HG03457 (cell line): ENCODE results near the gene EHF.

Source experiments
- ATAC-seq: cut with Tn5 transposase; IDR thresholded peaks from one replicate; pipeline ENCODE4 v1.9.1; 2021; ENCODE audit warnings: moderate number of reproducible peaks; ENCODE audit not compliant: unreplicated experiment

The EHF gene

DNA sequence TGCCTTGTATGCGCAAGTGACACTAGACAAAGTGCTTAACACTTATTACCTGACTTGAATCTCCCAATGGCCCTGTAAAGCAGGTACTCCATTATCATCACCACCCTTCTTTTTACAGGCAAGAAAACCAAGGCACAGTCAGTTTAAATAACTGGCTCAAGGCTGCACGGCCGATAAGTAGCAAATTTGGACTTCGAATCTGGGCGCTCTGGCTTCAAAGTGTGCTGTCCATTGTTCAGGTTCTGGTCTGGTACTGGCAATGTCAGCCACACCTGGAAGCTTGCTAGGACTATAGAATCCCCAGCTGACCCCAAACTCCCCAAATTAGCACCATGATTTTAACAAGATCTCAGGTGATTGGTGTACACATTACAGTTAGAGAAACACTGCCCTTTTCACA is 19.3 kb upstream of the EHF start:
- ATAC-seq, result no peak

GRCh38 chr11:34602245-34602644 is 18.6 kb upstream of the EHF start:
- ATAC-seq, result no peak

DNA sequence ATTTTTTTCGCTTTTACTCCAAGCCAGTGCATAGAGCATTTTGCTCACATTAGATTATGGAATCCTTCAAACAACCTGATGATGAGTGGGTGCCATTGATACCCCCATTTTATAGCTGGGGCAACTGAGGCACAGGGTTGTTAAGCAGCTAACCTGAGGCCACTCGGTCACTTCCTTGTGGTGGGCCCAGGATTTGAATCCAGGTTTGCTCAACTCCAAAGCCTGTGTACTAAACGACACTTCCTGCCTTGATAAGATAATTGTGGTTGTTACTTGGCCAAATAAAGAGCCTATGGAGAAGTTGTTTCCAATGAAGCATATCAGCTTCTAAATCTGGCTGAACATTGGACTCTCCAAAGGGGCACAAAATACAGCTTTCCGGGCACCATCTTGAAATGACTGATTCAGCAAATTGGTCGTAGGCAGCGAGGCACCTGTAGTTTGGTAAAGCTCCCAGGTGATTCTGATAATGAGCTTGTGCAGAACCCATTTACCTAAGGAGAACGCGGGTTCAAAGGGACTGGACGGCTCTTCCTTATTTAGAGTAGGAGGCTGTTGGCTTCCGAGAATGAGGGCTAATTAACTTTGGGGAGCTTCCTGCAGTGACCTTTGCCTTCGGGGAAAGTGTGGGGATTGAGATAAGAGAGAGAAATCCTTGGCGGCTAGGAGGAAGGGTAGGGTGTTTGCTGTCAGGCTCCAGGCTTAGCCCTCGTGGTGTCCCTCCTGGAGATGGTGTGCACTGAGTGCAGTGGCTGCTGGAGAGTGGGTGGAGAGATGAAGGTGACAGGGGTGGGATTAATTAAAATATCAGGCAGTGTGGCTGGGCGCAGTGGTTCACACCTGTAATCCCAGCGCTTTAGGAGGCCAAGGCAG is 17.5 kb upstream of the EHF start:
- ATAC-seq, result no peak

DNA sequence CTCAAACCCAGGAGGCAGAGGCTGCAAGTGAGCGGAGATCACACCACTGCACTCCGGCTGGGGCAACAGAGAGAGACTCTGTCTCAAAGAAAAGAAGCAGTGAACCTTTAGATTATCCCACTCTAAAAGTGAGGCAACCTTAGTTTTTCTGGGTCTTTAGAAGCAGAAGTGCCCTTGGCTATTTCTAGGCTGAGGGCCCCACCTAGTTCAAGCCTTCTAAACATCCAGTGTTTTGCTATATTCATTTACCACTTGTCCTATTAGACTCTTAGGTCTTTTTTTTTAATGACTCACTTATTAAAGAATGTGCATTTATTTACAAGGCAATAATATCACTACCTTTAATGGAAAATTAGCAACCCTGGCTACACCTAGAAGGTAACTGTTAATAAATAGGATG is 16.7 kb upstream of the EHF start:
- ATAC-seq, result no peak

DNA sequence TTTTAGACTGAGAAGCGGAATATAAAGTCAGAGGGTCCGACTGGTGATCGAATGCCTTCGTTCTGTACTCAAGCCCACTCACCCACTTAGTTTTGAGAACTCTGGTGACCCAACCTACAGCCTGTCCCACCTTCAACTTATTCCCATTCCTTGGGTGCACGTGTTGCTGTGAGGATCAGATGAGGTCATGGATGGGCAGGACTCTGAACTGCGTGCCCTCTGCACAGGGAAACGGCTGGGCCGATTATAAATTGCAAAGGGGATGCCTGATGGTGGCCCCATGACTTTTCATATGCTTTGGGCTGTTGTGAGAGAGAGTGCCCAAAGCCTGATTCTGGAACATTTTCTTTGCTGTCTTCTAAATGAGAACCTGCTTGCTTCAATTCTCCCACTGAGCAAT is 16.0 kb upstream of the EHF start:
- ATAC-seq, result no peak

DNA sequence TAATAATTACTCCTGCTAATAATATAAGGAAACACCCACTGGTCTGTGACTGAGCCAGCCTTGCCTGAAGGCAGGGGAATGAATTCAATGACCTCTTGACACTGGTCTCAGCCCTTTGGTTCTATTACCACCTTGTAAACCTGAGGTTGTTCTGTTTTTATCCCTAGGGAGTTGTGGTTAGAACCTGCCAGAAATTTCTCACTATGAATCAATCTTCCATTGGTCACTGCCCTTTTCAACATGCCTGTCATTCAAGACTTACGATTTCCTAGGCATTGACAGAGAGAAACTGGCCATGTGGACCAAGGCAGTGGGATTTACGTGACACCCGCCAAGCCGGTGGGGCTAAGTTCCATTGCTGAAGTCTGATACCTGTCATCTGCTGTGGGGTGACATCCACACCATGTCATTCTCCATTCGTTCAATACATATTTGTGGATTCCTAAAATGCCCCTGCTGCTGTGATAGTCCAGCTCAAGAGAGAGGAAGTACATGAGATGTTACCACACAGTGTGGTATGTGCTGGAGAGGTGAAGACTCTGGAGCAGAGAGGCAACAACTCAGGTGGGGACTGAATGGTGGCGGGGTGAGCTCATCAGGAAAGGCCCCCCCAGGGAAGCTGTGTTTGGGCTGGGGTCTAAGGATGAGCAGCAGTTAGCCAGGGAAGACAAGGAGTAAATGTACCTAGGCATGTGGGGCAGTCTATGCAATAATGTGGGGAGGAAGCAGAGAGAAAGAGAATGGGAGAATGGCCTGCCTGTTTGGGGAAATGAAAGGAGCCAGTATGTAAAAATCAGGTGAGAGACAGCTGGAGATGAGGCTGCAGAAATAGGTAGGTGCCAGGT is 15.2 kb upstream of the EHF start:
- ATAC-seq, result no peak

DNA sequence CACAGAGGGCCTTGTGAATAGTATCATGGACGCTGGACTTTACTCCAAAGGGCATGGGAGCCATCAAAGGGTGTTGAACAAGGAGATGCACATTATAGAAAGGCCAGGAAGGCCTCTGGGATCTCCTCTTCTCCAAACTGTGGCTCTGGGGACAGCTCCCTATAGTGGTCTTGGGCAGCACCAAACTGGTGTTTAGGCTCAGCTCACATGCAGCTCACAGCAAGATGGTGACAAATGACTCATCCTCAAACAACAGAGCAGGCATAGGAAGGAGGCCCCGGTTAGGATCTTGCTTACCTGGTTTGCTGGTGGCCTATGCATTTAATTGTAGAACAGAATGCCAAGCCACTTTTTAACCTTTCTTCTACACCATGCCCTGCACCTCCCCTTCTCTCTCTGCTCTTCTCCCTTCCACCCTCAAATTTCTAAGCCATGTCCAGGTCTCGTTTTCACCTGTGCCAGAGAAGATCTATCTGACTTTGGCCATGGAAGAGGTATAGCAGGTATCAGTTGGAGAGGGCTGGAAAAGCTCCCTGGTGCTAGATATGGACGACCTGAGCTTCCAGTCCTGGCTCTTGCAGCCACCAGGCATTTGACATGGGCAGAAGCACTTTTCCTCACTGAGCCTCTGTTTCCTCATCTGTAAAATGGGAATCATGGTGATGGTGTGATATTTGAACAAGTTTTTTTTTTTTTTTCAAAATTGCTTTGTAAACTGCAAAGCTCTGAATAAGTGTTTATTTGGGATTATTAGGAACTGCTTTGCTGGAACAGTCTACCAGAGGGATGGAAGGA is 14.4 kb upstream of the EHF start:
- ATAC-seq, result no peak

DNA sequence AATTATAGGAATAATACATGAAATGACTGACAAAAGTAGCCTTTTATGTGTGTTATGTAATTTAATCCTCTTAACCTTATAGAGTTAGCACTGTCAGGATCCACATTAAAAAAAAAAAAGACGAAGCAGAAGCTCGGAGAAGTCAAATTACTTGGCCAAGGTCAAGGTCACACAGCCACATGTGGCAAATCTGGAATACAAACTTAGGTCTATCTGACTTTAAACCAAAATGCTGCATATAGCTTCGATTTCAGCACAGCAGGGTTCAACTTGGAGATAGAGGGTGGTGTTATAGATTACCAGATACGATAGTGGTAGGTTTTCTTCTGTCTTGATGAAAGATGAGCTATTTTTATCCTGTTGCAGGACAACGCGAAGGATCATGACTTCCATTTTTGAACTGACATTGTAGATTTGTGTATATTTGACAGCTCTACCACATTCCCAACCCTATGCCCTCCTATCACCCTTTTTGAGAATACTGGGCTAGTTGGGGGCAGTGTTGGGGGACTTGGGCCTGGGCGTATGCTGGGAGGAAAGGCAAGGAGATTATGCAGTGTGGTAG is 11.6 kb upstream of the EHF start:
- ATAC-seq, result no peak

- ATAC-seq, result no peak
These were observed 11.0 kb upstream of the EHF start for GRCh38 chr11:34609850-34610249.

DNA sequence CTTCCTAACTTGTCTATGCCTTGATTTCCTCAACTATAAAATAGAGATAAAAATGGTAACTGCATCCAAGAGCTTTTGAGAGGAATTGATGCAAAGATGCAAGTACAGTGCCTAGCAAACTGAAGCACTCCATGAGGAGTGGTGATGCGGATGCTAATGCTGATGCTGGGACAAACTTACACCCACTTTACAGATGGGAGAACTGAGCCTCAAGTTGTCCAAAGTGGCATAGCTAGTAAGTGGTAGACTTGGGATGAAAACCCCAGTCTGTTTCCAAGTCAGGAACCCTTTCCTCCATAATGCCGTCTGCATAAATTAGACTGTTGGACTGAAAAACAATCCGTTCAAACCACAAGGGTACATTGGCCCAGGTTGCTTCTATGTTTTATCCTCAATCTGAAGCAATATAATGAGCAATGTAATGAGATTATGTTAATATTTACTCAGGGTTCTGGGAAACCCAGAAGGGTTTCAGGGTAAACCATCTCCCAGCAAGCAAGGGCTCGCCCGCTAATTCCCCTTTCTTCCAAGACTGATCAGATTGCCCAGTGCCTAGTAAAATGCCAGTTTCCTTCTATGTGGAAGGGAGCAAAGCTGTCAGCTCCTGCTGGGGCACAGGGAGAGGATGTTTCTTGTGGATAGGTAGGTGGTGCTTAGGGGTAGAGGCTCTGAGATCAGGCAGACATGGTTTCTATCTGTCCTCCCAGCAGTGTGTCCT is 10.4 kb upstream of the EHF start:
- no peak for ATAC-seq

DNA sequence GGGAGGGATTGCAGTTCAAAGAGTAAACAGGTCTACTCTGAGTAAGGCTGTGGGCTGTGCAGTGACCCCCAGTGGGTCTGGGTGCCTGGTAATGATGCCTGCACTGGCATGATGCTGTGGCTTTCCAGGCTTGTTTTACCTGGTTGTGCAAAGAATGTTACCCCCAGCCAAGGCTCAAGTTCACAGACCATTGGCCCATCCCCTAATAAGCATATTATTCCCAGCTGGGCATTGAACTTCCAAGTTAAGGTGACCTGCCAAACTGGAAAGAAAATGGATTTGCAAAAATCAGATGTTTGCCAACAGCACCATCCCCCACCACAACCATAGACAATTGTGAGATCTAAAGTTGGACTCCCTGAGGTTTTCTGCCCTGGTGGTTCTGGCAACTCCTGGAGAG is 7.9 kb upstream of the EHF start:
- no peak for ATAC-seq

GRCh38 chr11:34613552-34614056 is 7.3 kb upstream of the EHF start:
- ATAC-seq, result peak; percentile 62

DNA sequence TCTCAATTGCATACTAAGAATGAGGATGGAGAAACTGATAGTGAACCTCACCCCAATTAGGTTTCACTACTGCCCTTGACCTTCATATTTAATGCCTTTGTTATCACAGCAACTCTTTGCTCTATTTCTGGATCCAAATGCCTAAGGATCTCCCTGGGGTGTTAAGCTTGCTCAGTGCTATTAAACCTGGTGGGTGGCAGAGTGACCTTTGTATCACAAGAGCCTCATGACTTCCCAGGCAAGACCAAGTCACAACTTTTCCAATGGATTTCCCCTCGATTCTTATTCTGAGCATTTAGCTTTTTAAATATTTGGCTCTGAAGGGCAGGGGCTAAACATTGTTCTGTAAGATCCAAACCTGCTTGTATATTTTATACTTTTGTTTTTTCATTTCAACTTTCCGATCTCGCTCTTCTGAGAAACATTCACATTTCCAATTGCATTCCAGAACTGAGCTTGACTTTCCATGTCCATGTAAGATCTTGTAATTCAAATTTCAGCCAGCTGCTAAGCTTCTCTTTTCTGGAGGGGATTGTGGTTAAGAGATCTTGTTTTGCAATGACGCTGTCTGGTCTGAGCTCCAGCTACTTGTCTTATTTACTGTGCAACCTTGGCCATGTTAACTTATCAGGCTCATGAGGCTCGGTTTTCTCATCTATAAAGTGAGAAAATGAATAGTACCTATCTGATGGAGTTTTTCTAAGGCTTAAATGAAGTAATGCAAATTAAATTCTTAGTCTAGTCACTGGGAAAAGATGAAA is 6.4 kb upstream of the EHF start:
- ATAC-seq, result no peak

- no peak for ATAC-seq
These were observed 4.8 kb upstream of the EHF start for GRCh38 chr11:34616086-34616485.

DNA sequence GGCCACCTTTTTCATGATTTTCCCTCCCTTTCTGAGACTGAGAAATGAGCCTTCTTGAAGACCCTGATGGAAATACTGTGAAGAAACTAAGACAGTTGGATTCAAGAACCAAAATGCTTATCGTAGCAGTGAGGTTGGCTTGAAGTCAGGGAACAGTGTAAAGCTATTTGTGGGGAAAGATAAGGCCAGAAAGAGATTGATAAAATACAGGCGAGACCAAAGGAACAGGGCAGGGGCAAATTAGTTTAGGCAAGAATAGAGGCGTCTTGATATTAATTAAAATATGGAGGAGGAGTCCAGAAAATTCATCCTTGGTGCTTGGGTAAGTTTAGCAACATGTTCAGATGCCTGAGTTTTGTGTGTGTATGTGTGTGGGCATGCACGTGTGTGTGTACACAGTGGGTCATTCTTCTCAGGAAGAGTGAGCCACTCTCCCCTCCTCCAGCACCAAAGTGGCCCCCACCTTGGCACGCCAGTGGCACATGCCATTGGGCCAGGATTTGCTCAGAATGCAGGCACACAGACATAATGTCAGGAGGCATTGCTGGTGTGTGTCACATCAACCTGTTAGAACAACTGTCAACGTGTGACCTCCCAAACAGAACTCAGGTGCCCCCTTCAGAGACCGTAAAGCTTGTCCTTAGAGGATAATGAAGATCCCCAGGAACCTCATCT is 3.9 kb upstream of the EHF start:
- ATAC-seq, result no peak

GRCh38 chr11:34618406-34618805 is 2.5 kb upstream of the EHF start:
- ATAC-seq, result no peak

- ATAC-seq, result no peak
These were observed 1.8 kb upstream of the EHF start for GRCh38 chr11:34619062-34619516.

- no peak for ATAC-seq
These were observed 691 bp upstream of the EHF start for GRCh38 chr11:34620202-34620601.

- no peak for ATAC-seq
These were observed 983 bp downstream of the EHF start for GRCh38 chr11:34621876-34622275.
